ENCODE results near the gene SUMO3.

SUMO3 gene

GRCh38 chr21:44828362-44829056, 10.6 kb upstream of the SUMO3 start:
- no peak for DNase-seq (ENCODE audit: low spot score)

GRCh38 chr21:44823179-44823660, 5.4 kb upstream of the SUMO3 start:
- no peak for DNase-seq (ENCODE audit: low spot score)

GRCh38 chr21:44822484-44823178, 4.8 kb upstream of the SUMO3 start:
- no peak for DNase-seq (ENCODE audit: low spot score)

GRCh38 chr21:44820851-44821250, 3.0 kb upstream of the SUMO3 start:
- no peak for DNase-seq (ENCODE audit: low spot score)

GRCh38 chr21:44819283-44820243, 1.7 kb upstream of the SUMO3 start:
- DNase-seq (ENCODE audit: low spot score), result no peak

- no peak for DNase-seq (ENCODE audit: low spot score)
Measured at GRCh38 chr21:44818640-44819011, 764 bp upstream of the SUMO3 start.

- peak; percentile 99 for DNase-seq (ENCODE audit: low spot score)
Measured at GRCh38 chr21:44817506-44817880, 369 bp downstream of the SUMO3 start.

- DNase-seq (ENCODE audit: low spot score), result no peak
Measured at GRCh38 chr21:44816761-44817505, 929 bp downstream of the SUMO3 start.

GRCh38 chr21:44815852-44816628, 1.8 kb downstream of the SUMO3 start:
- DNase-seq (ENCODE audit: low spot score), result no peak

GRCh38 chr21:44815225-44815624, 2.6 kb downstream of the SUMO3 start:
- no peak for DNase-seq (ENCODE audit: low spot score)

- DNase-seq (ENCODE audit: low spot score), result no peak
Measured at GRCh38 chr21:44814498-44815023, 3.3 kb downstream of the SUMO3 start.

- DNase-seq (ENCODE audit: low spot score), result no peak
Measured at GRCh38 chr21:44813727-44814126, 4.1 kb downstream of the SUMO3 start.

GRCh38 chr21:44813149-44813548, 4.7 kb downstream of the SUMO3 start:
- DNase-seq (ENCODE audit: low spot score), result no peak

- DNase-seq (ENCODE audit: low spot score), result no peak
Measured at GRCh38 chr21:44812640-44813039, 5.2 kb downstream of the SUMO3 start.

GRCh38 chr21:44810779-44811178, 7.1 kb downstream of the SUMO3 start:
- no peak for DNase-seq (ENCODE audit: low spot score)

- no peak for DNase-seq (ENCODE audit: low spot score)
Measured at GRCh38 chr21:44805859-44806258, 12.0 kb downstream of the SUMO3 start.

- DNase-seq (ENCODE audit: low spot score), result no peak
Measured at GRCh38 chr21:44805226-44805625, 12.6 kb downstream of the SUMO3 start.

GRCh38 chr21:44804762-44805161, 13.1 kb downstream of the SUMO3 start:
- peak; percentile 52 for DNase-seq (ENCODE audit: low spot score)

GRCh38 chr21:44803651-44804050, 14.2 kb downstream of the SUMO3 start:
- no peak for DNase-seq (ENCODE audit: low spot score)

- peak; percentile 50 for DNase-seq (ENCODE audit: low spot score)
Measured at GRCh38 chr21:44802396-44803153, 15.3 kb downstream of the SUMO3 start.

All from D341Med (cell line).